Measurements from ENCODE around the gene PSAP.

DNA sequence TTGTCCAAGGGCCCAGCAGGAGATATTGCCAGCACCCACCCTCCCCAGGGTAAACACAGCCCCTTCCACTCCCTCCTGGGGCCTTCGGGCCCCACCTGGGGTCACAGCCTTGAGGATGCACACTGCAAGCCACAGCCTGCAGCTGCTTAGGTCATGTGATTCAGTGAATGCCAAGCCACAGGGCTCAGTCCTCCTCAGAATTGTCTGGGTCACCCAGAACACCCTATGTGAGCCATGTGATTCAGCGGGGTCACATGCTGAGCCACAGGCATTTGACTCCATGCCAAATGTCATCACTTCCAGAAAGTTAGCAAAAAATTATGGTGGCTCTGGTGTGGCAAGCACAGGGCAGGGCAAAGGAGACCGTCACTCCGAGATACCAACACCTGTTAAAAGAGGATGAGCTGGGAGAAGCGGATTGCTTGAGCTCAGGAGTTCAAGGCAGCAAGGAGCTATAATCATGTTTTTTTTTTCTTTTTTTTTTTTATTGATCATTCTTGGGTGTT lies 17.2 kb upstream of the PSAP start:
- TF ChIP-seq, protein P1, sequence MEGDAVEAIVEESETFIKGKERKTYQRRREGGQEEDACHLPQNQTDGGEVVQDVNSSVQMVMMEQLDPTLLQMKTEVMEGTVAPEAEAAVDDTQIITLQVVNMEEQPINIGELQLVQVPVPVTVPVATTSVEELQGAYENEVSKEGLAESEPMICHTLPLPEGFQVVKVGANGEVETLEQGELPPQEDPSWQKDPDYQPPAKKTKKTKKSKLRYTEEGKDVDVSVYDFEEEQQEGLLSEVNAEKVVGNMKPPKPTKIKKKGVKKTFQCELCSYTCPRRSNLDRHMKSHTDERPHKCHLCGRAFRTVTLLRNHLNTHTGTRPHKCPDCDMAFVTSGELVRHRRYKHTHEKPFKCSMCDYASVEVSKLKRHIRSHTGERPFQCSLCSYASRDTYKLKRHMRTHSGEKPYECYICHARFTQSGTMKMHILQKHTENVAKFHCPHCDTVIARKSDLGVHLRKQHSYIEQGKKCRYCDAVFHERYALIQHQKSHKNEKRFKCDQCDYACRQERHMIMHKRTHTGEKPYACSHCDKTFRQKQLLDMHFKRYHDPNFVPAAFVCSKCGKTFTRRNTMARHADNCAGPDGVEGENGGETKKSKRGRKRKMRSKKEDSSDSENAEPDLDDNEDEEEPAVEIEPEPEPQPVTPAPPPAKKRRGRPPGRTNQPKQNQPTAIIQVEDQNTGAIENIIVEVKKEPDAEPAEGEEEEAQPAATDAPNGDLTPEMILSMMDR (IDR thresholded peaks at IDR 0.05; ENCODE audit: low read depth, low read length) = no peak
- no peak for TF ChIP-seq EZH2phosphoT487 (IDR thresholded peaks at IDR 0.05; ENCODE audit: low read depth)

Data from OCI-LY3 (cell line).